PC-3 (cell line): ENCODE data around the gene NDUFAB1. TPM values are rescaled to one million over a fixed set of nuclear protein-coding genes. Genes with fewer than 3 reads are reported as not detected.

Experiments
- ATAC-seq: fragments of 200-7000 bp; cut with Tn5 transposase; 2 replicates; pipeline ENCODE4 v1.9.1; 2020; ENCODE audit warnings: mild to moderate bottlenecking, moderate library complexity
- BruUV-seq: library from RNA; stranded (reverse); fragments of 400-500 nt; replicated peaks from 2 replicates; lab custom pipeline; 2021; lab: Mats Ljungman, UMichigan
- CTCF ChIA-PET: fragments of 300-600 bp; sonication (Branson Sonifier 250); formaldehyde crosslinking; loops from one replicate; lab custom pipeline; 2022; ENCODE audit warnings: antibody characterized with exemption; lab: Charles Lee
- POLR2A ChIA-PET: fragments of 300-600 bp; sonication (Branson Sonifier 250); formaldehyde crosslinking; loops from one replicate; lab custom pipeline; 2022; ENCODE audit warnings: antibody characterized with exemption; ENCODE audit not compliant: unreplicated experiment; lab: Charles Lee
- DNase-seq: peaks from one replicate; pipeline ENCODE4 v3.0.0-alpha.2; 2015
- H2AFZ ChIP-seq: fragments of 300-600 bp; sonication (generic); 2 replicates; pipeline ENCODE4 v1.6.0; 2016; ENCODE audit warnings: antibody characterized with exemption, low read length
- H3F3A ChIP-seq: fragments of 300-600 bp; sonication (generic); one replicate; pipeline ENCODE4 v1.6.0; 2017; ENCODE audit warnings: antibody characterized with exemption, low read length, control low read depth, mild to moderate bottlenecking; ENCODE audit not compliant: unreplicated experiment
- H3K27ac ChIP-seq: fragments of 300-600 bp; sonication (generic); 2 replicates; pipeline ENCODE4 v1.5.1; 2016; ENCODE audit warnings: mild to moderate bottlenecking, low read length
- H3K27me3 ChIP-seq: fragments of 300-600 bp; sonication (generic); 2 replicates; pipeline ENCODE4 v1.6.1; 2016; ENCODE audit warnings: low read length, mixed read lengths
- H3K36me3 ChIP-seq: fragments of 300-600 bp; sonication (generic); 2 replicates; pipeline ENCODE4 v1.6.1; 2016; ENCODE audit warnings: low read depth, mixed run types, low read length, mixed read lengths
- H3K4me1 ChIP-seq: fragments of 300-600 bp; sonication (generic); 2 replicates; pipeline ENCODE4 v1.5.1; 2016; ENCODE audit warnings: low read length; ENCODE audit not compliant: insufficient read depth
- H3K4me2 ChIP-seq: fragments of 300-600 bp; sonication (generic); 2 replicates; pipeline ENCODE4 v1.6.0; 2016; ENCODE audit warnings: low read length
- H3K4me3 ChIP-seq: fragments of 300-600 bp; sonication (generic); 2 replicates; pipeline ENCODE4 v1.5.1; 2016; ENCODE audit warnings: mild to moderate bottlenecking, low read length, mixed read lengths
- H3K79me2 ChIP-seq: fragments of 300-600 bp; sonication (generic); 2 replicates; pipeline ENCODE4 v1.6.1; 2017; ENCODE audit warnings: low read length, mixed read lengths
- H3K9ac ChIP-seq: fragments of 300-600 bp; sonication (generic); 2 replicates; pipeline ENCODE4 v1.6.0; 2016; ENCODE audit warnings: mild to moderate bottlenecking, low read length
- H3K9me2 ChIP-seq: fragments of 300-600 bp; sonication (generic); replicated peaks from 2 replicates; pipeline ENCODE4 v1.6.1; 2016; ENCODE audit warnings: mixed run types, low read length, mixed read lengths
- H3K9me3 ChIP-seq: fragments of 300-600 bp; sonication (generic); 2 replicates; pipeline ENCODE4 v1.6.1; 2016; ENCODE audit warnings: low read length, mixed read lengths
- H4K20me1 ChIP-seq: fragments of 300-600 bp; sonication (generic); 2 replicates; pipeline ENCODE4 v1.6.1; 2016; ENCODE audit warnings: low read length, mixed read lengths
- CTCF ChIP-seq: fragments of 300-600 bp; sonication (generic); conservative IDR thresholded peaks from 2 replicates; pipeline ENCODE4 v1.5.1; 2017; ENCODE audit warnings: antibody characterized with exemption, low read depth, mild to moderate bottlenecking, low read length
- EZH2 ChIP-seq: fragments of 300-600 bp; sonication (generic); IDR thresholded peaks from one replicate; pipeline ENCODE4 v1.6.1; 2017; ENCODE audit warnings: antibody characterized with exemption, mild to moderate bottlenecking, low read length; ENCODE audit not compliant: unreplicated experiment
- EZH2phosphoT487 ChIP-seq: fragments of 300-600 bp; sonication (generic); IDR thresholded peaks from 2 replicates; pipeline ENCODE4 v1.6.1; 2018; ENCODE audit warnings: mild to moderate bottlenecking, antibody characterized with exemption, low read length, borderline replicate concordance
- intact Hi-C: fragments of 100-400 bp; cut with micrococcal nuclease; formaldehyde crosslinking; loops from 2 replicates; pipeline ENCODE4 v1.9.0; 2023
- total RNA-seq: library from RNA; depleted of rRNA; stranded (reverse); fragments of >200 nt; gene quantifications from 2 replicates; pipeline ENCODE4 v1.2.3, GENCODE V29; 2014

The NDUFAB1 gene
- total RNA-seq, 1 experiment from 2014 or later, result 228 TPM

GRCh38 chr16:23640931-23641765, 45.0 kb upstream of the NDUFAB1 start, which contains the start of the genes DCTN5 and PALB2:
Gene DCTN5 (plus strand): TSS chr16:23641466. CDS start chr16:23641543, 77 bp downstream.
Gene PALB2 (minus strand): TSS chr16:23641310. CDS start chr16:23641157, 153 bp downstream.
- Histone ChIP-seq H3K79me2 (peaks cover 52% of the 10 kb centered on the region), H3K4me1 (peaks cover 7% of the 10 kb centered on the region), H2AFZ (peak within 1 kb of the TSS; percentile 91), H3K27ac (peak within 1 kb of the TSS; percentile 50), H3F3A (no peaks in the 10 kb centered on the region), H3K27me3 (no peaks in the 10 kb centered on the region), H3K9ac (peak within 1 kb of the TSS; percentile 98), H3K9me3 (no peaks in the 10 kb centered on the region), H3K36me3 (peaks cover 5% of the 10 kb centered on the region), H3K4me2 (peak within 1 kb of the TSS; percentile 99), H3K4me3 (peak within 1 kb of the TSS; percentile 100), H3K9me2 (no peaks in the 10 kb centered on the region), H4K20me1 (no peaks in the 10 kb centered on the region)
- TSS peak; percentile 73 for BruUV-seq
- intact Hi-C loops, result no loop called here
- ChIA-PET CTCF (no interaction called here), POLR2A (interaction anchor here (0.9 kb wide), 1 partner anchor 14 kb away, joined by 3 read pairs; no protein-coding TSS in a partner anchor)
- TF ChIP-seq EZH2phosphoT487 (no peak), CTCF (no peak), EZH2 (no peak)
- ATAC-seq (peak; percentile 96), DNase-seq (peak; percentile 90)

- H3K79me2 ChIP-seq, result peaks cover 46% of the 10 kb centered on the region
- ChIA-PET CTCF (no interaction called here), POLR2A (interaction anchor here (0.9 kb wide), 1 partner anchor 14 kb away, joined by 3 read pairs; no protein-coding TSS in a partner anchor)
- ATAC-seq (no peak; the same call in 1 of the 2 replicates), DNase-seq (no peak)
- H3K27me3 ChIP-seq, result no peaks in the 10 kb centered on the region
- no TSS peak for BruUV-seq
- no peaks in the 10 kb centered on the region for H3K9me3 ChIP-seq
- H3K4me2 ChIP-seq, result peak overlapping the region; percentile 99
- no peaks in the 10 kb centered on the region for H4K20me1 ChIP-seq
- peaks cover 7% of the 10 kb centered on the region for H3K4me1 ChIP-seq
- intact Hi-C loops, result no loop called here
- no peaks in the 10 kb centered on the region for H3F3A ChIP-seq
- H3K9ac ChIP-seq, result peak overlapping the region; percentile 98
- peak overlapping the region; percentile 50 for H3K27ac ChIP-seq
- peaks cover 8% of the 10 kb centered on the region for H3K36me3 ChIP-seq
- peak overlapping the region; percentile 100 for H3K4me3 ChIP-seq
- no peaks in the 10 kb centered on the region for H3K9me2 ChIP-seq
- TF ChIP-seq EZH2phosphoT487 (no peak), CTCF (no peak), EZH2 (no peak)
- peak overlapping the region; percentile 91 for H2AFZ ChIP-seq
Observed at GRCh38 chr16:23640615-23640930, 44.5 kb upstream of the NDUFAB1 start.

GRCh38 chr16:23635958-23636357, 39.8 kb upstream of the NDUFAB1 start:
- no peaks in the 10 kb centered on the region for H3F3A ChIP-seq
- intact Hi-C loops, result no loop called here
- BruUV-seq, result no TSS peak

More at GRCh38 chr16:23635958-23636357, 39.8 kb upstream of the NDUFAB1 start:
- POLR2A ChIA-PET, result no interaction called here
- no peaks in the 10 kb centered on the region for H3K27me3 ChIP-seq
- H3K4me2 ChIP-seq, result no peak overlapping the region
- TF ChIP-seq EZH2, result no peak
- no peak for TF ChIP-seq CTCF
- TF ChIP-seq EZH2phosphoT487, result no peak
- no peak overlapping the region for H2AFZ ChIP-seq
- no peak for DNase-seq
- ATAC-seq, result no peak
- H3K79me2 ChIP-seq, result peaks cover 14% of the 10 kb centered on the region
- H3K27ac ChIP-seq, result no peak overlapping the region
- H3K9me2 ChIP-seq, result no peaks in the 10 kb centered on the region
- peaks cover 7% of the 10 kb centered on the region for H3K4me1 ChIP-seq
- no peak overlapping the region for H3K9ac ChIP-seq
- CTCF ChIA-PET, result no interaction called here
- no peaks in the 10 kb centered on the region for H4K20me1 ChIP-seq
- peaks cover 9% of the 10 kb centered on the region; the same call in 1 of the 2 replicates for H3K36me3 ChIP-seq
- no peak overlapping the region for H3K4me3 ChIP-seq
- H3K9me3 ChIP-seq, result no peaks in the 10 kb centered on the region
